Measurements from ENCODE around the gene POU5F1.
"Not testable (repeated sequence)": the region's sequence is repeated elsewhere in the genome, so short reads cannot be mapped to it uniquely, and the experiment has no call there.

Gene POU5F1

GRCh38 chr6:31189223-31189622 lies 18.7 kb upstream of the POU5F1 start:
- not testable (repeated sequence) for DNase-seq

GRCh38 chr6:31187780-31188194 lies 17.3 kb upstream of the POU5F1 start:
- no peak for DNase-seq

DNA sequence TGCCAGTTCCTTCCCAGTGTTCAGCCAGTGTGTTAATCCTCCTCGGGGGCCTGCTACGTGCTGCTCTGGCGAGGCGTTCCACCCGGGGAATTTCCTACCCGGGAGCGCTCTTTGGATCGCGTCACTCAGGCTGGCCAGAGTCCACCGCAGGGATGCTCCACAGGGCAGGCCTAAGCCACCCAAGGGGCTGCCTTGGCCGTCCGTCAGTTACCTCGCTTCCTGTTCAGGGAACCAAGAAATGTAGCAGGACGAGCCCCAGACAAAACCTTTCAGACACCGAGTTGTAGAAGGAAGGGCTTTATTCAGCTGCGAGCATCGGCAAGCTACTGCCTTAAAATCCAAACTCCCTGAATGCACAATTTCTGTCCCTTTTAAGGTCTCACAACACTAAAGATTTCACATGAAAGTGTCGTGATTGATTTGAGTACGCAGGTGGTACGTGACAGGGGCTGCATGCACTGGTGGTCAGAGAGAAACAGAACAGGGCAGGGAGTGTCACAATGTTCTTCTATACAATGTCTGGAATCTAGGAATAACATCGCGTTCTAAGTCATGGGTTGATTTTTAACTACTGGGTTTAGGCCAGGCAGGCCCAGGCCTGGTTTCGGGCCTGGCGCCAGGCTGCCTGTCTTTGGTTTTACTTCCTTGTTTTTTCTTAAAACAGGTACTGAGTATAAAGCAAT lies 15.7 kb upstream of the POU5F1 start:
- DNase-seq = no peak

- DNase-seq = not testable (repeated sequence)
Measured at GRCh38 chr6:31185695-31186051, 15.2 kb upstream of the POU5F1 start.

GRCh38 chr6:31183859-31184258 lies 13.4 kb upstream of the POU5F1 start:
- DNase-seq = not testable (repeated sequence)

DNA sequence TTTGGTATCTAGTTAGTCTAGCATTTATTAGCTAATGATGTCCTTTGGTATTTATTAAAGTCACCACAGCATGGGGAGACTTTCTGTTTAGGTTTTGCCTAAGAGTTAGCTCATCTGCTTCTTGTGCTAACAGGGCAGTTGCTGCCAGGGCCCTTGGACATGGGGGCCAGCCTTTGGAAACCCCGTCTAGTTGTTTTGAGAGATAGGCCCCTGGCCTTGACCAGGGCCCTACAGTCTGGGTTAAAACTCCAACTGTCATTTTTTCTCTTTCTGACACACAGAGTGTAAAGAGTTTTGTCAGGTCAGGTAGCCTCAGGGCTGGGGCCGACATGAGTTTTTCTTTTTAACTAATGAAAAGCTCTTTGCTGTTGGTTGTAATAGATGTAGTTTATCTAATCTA lies 12.8 kb upstream of the POU5F1 start:
- not testable (repeated sequence) for DNase-seq

DNA sequence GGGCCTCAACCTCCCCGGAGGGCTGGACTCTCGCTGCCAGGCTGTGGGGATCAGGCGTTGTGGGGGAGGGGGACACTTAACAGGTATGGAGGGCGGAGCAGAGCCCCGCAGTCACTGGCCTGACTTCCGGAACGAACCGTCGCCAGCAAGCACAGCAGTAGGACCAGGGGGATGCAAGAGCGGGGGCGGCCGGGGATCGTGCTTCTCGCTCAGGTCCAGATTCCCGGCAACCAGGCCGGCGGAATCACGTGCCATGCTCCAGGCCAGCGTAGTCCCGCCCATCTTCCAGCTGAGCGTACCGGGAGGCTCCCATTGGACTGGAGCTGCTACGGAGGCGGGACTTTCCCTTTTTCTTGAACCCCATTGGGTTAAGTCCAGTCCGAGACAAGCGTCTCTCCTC lies 10.0 kb upstream of the POU5F1 start:
- no peak for DNase-seq

- no peak for DNase-seq
Measured at GRCh38 chr6:31179896-31180295, 9.4 kb upstream of the POU5F1 start.

DNA sequence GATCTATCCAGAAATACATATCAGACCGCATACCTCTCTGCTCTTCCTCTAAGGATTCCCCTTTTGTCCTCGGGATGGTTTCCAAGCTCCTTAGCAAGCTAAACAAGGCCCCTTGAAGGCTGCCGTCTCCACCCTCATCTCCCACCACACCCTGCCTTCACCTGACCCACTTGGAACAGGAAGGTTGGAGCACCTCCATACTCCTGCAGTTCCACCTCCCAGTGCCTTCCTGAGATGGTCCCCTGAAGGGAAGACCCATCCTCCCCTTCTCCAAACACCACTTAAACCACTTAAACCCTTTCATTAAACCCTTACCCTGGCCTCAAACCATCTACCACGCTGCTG lies 8.5 kb upstream of the POU5F1 start:
- no peak for DNase-seq

DNA sequence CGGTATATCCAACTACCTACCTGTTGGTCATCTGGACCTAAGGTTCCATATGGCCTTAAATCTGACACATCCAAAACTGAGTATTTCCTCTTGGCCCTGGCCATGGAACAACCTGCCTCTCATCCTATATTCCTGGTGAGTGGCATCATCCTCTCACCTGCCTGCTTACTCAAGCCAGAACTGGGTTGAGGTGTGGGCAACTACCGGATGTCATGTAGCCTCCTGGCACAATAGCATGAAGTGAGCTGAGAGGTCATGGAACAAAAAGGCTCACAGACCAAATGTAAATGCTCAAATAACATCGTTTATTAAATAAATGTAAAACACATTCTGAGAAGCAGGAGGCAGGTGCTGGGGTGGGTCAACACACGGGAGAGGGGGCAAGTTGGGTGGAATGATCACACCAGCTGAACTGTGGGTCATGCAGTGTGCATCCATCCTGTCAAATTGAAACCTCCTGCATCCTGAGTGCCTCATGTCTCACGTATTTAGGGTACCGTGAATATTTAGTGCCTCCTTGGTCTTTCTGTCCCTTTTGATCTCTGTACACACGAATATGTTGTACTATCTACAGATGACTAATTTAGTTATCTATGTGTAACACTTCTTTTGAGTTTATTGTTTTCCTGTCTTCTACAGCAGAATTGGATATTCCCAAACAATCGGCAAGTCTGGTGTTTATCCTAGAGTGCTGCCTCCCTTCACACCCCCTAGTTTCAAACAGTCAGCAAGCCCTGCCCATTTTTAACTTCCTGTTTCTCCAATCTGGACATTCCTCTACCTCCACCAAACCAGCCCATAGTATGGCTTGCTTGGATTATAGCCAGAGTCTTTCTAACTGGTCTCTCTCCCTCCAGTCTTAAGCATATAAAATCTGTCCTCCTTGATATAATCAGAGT lies 7.9 kb upstream of the POU5F1 start:
- no peak for DNase-seq

GRCh38 chr6:31175971-31176370 lies 5.5 kb upstream of the POU5F1 start:
- DNase-seq = no peak

- no peak for DNase-seq
Measured at GRCh38 chr6:31174378-31174777, 3.9 kb upstream of the POU5F1 start.

DNA sequence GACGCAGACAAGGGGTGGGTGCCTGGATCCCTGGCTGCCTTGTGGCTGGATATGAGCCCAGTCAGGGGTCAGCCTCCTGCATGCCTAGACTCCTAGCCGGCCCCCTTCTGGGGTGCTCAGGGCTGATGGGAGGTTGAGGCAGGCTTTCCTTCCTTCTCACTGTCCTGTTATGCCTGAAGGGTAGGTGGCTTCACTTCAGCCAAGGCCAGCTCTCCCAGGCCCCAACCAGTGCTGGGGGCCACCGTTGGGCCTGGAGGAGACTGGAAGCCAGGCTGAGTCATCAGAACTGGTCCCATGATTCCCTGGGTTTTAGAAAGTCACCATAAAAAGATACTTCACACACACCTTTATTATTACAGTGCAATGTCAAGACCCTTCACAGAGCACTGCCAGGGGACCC lies 2.9 kb upstream of the POU5F1 start:
- no peak for DNase-seq

DNA sequence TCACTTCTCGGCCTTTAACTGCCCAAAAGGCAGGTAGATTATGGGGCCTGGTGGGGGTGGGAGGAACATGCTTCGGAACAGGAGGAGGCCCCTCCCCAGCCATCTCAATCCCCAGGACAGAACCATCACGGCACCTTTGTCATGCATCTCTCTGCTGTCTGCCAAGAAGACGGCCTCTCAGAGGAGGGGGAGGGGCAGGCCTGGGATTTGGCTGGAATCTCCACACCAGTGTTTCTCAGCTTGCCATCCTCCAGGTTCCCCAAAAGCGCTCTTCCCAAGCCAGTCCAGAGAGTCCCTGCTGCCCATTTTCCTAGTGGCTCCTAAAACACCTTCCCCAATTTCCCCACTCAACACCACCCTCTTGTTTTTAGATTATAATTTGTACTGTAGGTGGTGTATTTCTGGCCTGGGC lies 2.5 kb upstream of the POU5F1 start:
- DNase-seq = no peak

- DNase-seq = no peak
Measured at GRCh38 chr6:31171931-31172905, 1.7 kb upstream of the POU5F1 start.

- DNase-seq = no peak
Measured at GRCh38 chr6:31170987-31171671, 647 bp upstream of the POU5F1 start.

- not testable (repeated sequence) for DNase-seq
Measured at GRCh38 chr6:31169858-31170599, 453 bp downstream of the POU5F1 start.

DNA sequence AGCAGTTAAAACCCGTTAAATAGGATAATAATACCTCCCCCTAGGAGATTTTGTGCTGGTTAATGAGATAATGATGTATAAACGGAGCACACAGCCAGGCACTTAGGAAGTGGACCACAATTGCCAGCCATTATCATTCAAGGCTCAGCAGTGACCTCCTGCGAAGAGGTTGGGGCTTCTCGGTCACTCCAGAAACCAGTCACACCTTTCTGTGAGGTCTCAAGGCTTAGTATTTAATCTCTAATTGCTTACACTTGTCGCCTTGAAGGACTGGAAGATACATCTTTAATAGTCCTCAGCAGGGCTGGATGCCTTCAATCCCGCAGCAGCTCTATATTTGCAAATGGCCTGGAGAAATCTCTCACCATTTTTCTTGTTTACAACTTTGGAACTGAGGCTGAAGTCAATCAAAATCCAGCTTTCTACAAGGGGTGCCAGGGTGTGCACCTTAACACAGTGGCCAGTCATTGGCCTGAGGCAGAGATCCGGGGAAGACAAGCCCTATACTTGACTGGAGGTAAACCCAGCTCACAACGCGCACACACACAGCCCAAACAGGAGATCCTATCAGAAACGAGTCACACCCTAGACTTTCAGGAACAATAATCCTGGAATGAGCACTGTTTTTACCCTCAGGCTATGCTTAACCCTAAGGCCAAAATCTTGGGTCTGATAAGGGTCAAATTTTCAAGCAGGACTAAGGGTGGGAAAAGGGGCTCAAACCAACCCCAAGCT lies 1.2 kb downstream of the POU5F1 start:
- no peak for DNase-seq

- DNase-seq = no peak
Measured at GRCh38 chr6:31168606-31169005, 1.9 kb downstream of the POU5F1 start.

DNA sequence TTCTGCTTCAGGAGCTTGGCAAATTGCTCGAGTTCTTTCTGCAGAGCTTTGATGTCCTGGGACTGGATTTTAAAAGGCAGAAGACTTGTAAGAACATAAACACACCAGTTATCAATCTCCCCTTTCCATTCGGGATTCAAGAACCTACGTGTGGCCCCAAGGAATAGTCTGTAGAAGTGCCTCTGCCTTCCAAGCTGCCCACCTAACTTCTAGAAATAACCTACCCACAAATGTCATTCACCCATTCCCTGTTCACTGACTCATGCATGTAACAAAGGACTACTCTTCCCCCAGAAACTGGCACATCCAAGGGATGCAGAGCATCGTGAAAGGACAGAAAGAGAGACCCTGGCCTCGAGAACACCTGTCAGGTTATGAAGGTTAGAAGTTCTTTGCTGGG lies 4.5 kb downstream of the POU5F1 start:
- no peak for DNase-seq

All from amniotic stem cell (primary cell).